Lung (tissue), 12 donors: ENCODE results near the gene FCMR. TPM values are rescaled to one million over a fixed set of nuclear protein-coding genes. Genes with fewer than 3 reads are reported as not detected.

ENCODE experiments used
- ATAC-seq: fragments of 200-7000 bp; cut with Tn5 transposase; one replicate; pipeline ENCODE4 v1.9.1; 2020; ENCODE audit warnings: moderate number of reproducible peaks; ENCODE audit not compliant: insufficient read depth, low FRiP score
- DNase-seq, 3 donors: peaks; one replicate each; pipeline ENCODE4 v3.0.0-alpha.2; 2013 to 2017
- H3K27ac ChIP-seq, 2 donors: one replicate each; pipeline ENCODE4 v1.5.1; 2013; ENCODE audit warnings: mild to moderate bottlenecking in 2 of 2, moderate library complexity in 2 of 2, control low read depth in 1 of 2, inconsistent platforms in 1 of 2, low read depth in 1 of 2, low read length in 1 of 2
- H3K27me3 ChIP-seq, 3 donors: one replicate each; pipeline ENCODE4 v1.5.1; 2013; ENCODE audit warnings: low read length in 2 of 3; ENCODE audit not compliant: control insufficient read depth in 3 of 3, insufficient read depth in 3 of 3
- H3K36me3 ChIP-seq, 4 donors: one replicate each; pipeline ENCODE4 v1.5.1; 2013; ENCODE audit warnings: low read length in 4 of 4, mild to moderate bottlenecking in 1 of 4, moderate library complexity in 1 of 4; ENCODE audit not compliant: control insufficient read depth in 4 of 4, insufficient read depth in 4 of 4
- H3K4me1 ChIP-seq, 5 donors: one replicate each; pipeline ENCODE4 v1.5.1; 2013; ENCODE audit warnings: low read length in 5 of 5, mild to moderate bottlenecking in 2 of 5, moderate library complexity in 1 of 5; ENCODE audit not compliant: control insufficient read depth in 5 of 5, insufficient read depth in 5 of 5
- H3K4me3 ChIP-seq: one replicate; pipeline ENCODE4 v1.5.1; 2013; ENCODE audit warnings: mild to moderate bottlenecking, control low read depth, moderate library complexity
- H3K9ac ChIP-seq, 2 donors: one replicate each; pipeline ENCODE4 v1.5.1; 2013; ENCODE audit warnings: low read length in 2 of 2, control low read depth in 1 of 2; ENCODE audit not compliant: insufficient read depth in 1 of 2
- H3K9me3 ChIP-seq, 4 donors: one replicate each; pipeline ENCODE4 v1.5.1; 2013; ENCODE audit warnings: low read length in 3 of 4, mild to moderate bottlenecking in 1 of 4, moderate library complexity in 1 of 4; ENCODE audit not compliant: control insufficient read depth in 4 of 4, insufficient read depth in 3 of 4
- CTCF ChIP-seq: IDR thresholded peaks from 2 replicates; pipeline ENCODE4 v1.5.1; 2012; ENCODE audit warnings: mild to moderate bottlenecking; ENCODE audit errors: control extremely low read depth, extremely low read depth
- WGBS, 2 donors: extraction: QIAGEN DNeasy Blood & Tissue Kit; methylation state at CpG; one replicate each; pipeline ENCODE4 v1.1.7; 2013; 5-methylcytosine and 5-hydroxymethylcytosine counted together
- polyA plus RNA-seq, 2 donors: library from polyadenylated mRNA; stranded (reverse); fragments of 200-250 nt; gene quantifications; one replicate each; pipeline ENCODE4 v1.2.1, GENCODE V29; 2013
- total RNA-seq, 2 donors: library from RNA; depleted of rRNA in 1 of 2; stranded (reverse); fragments of >200 nt in 1 of 2; gene quantifications; one replicate each; pipeline ENCODE4 v1.2.1, GENCODE V29; 2014 to 2021
- donor health status: control.
- donor health status: control.
- donor health status: Bipolar disorder and iron deficiency.
- donor health status: healthy.
- donor health status: DM: yes; HTN: yes; CAD: no.

FCMR gene
- total and polyA plus RNA-seq, 4 donors: 3.6 to 13.3 (median 9.5) TPM

- WGBS, 2 donors: 73 to 87% methylated on average over 3 of the region's 3 CpGs
- H3K4me3 ChIP-seq: no peak overlapping the region
- no peak overlapping the region for H3K9ac ChIP-seq
- TF ChIP-seq CTCF: no peak
- ATAC-seq (peak; percentile 29), DNase-seq (no peak)
- no peaks in the 10 kb centered on the region for H3K27me3 ChIP-seq
- no peaks in the 10 kb centered on the region for H3K36me3 ChIP-seq
- H3K9me3 ChIP-seq: no peaks in the 10 kb centered on the region
- peak overlapping the region in 1 of 2 donors; percentile 1 for H3K27ac ChIP-seq
- H3K4me1 ChIP-seq: peaks cover 0 to 13% (median 0%) of the 10 kb centered on the region in 5 donors
Observed at GRCh38 chr1:206953126-206953525, 31.4 kb upstream of the FCMR start.

GRCh38 chr1:206952171-206952570 is 30.4 kb upstream of the FCMR start:
- no peaks in the 10 kb centered on the region for H3K9me3 ChIP-seq
- DNase-seq: no peak
- no peaks in the 10 kb centered on the region for H3K36me3 ChIP-seq
- H3K4me3 ChIP-seq: no peak overlapping the region
- peak; percentile 42 for ATAC-seq
- no peak overlapping the region for H3K9ac ChIP-seq
- peak overlapping the region in 1 of 2 donors; percentile 42 for H3K27ac ChIP-seq
- peaks cover 0 to 13% (median 0%) of the 10 kb centered on the region in 5 donors for H3K4me1 ChIP-seq
- H3K27me3 ChIP-seq: no peaks in the 10 kb centered on the region
- no peak for TF ChIP-seq CTCF
- 23 to 29% methylated on average over 4 of the region's 4 CpGs for WGBS, 2 donors

- DNase-seq (peak in 1 of 3 donors; percentile 55), ATAC-seq (no peak)
- no peak for TF ChIP-seq CTCF
- peak overlapping the region in 1 of 2 donors; percentile 38 for H3K27ac ChIP-seq
- H3K9ac ChIP-seq: no peak overlapping the region
- H3K4me1 ChIP-seq: peaks cover 0 to 13% (median 0%) of the 10 kb centered on the region in 5 donors
- H3K9me3 ChIP-seq: no peaks in the 10 kb centered on the region
- no peak overlapping the region for H3K4me3 ChIP-seq
- no peaks in the 10 kb centered on the region for H3K36me3 ChIP-seq
- no peaks in the 10 kb centered on the region for H3K27me3 ChIP-seq
- WGBS, 2 donors: 65 to 69% methylated on average over 4 of the region's 4 CpGs
Observed at GRCh38 chr1:206951318-206952100, 29.8 kb upstream of the FCMR start.
